ENCODE data around the gene RNLS. TPM values are rescaled to one million over a fixed set of nuclear protein-coding genes. Genes with fewer than 3 reads are reported as not detected.

Gene RNLS
- total RNA-seq, 1 donor from 2014 or later, result 1.7 TPM

- no peaks in the 10 kb centered on the region for H3K9me3 Mint-ChIP-seq (ENCODE audit: unreplicated experiment)
- H3K4me1 Mint-ChIP-seq (ENCODE audit: unreplicated experiment), result peaks cover 13% of the 10 kb centered on the region
- H3K36me3 Mint-ChIP-seq (ENCODE audit: unreplicated experiment), result no peaks in the 10 kb centered on the region
- no peak overlapping the region for H3K4me3 Mint-ChIP-seq (ENCODE audit: unreplicated experiment)
- H3K27ac Mint-ChIP-seq (ENCODE audit: unreplicated experiment), result no peak overlapping the region
- TF ChIP-seq CTCF (IDR thresholded peaks at IDR 0.05), result no peak
- H3K27me3 Mint-ChIP-seq (ENCODE audit: unreplicated experiment), result no peaks in the 10 kb centered on the region
- DNase-seq (ENCODE audit: extremely low spot score, unreplicated experiment), result no peak
These were observed 57.6 kb downstream of the RNLS start for GRCh38 chr10:88525371-88526069.

- H3K4me1 Mint-ChIP-seq (ENCODE audit: unreplicated experiment), result peaks cover 13% of the 10 kb centered on the region
- no peaks in the 10 kb centered on the region for H3K9me3 Mint-ChIP-seq (ENCODE audit: unreplicated experiment)
- H3K27ac Mint-ChIP-seq (ENCODE audit: unreplicated experiment), result no peak overlapping the region
- H3K36me3 Mint-ChIP-seq (ENCODE audit: unreplicated experiment), result no peaks in the 10 kb centered on the region
- no peak for TF ChIP-seq CTCF (IDR thresholded peaks at IDR 0.05)
- H3K27me3 Mint-ChIP-seq (ENCODE audit: unreplicated experiment), result peaks cover 6% of the 10 kb centered on the region
- no peak for DNase-seq (ENCODE audit: extremely low spot score, unreplicated experiment)
- no peak overlapping the region for H3K4me3 Mint-ChIP-seq (ENCODE audit: unreplicated experiment)
These were observed 59.2 kb downstream of the RNLS start for GRCh38 chr10:88523739-88524400.

GRCh38 chr10:88522715-88523114 lies 60.4 kb downstream of the RNLS start:
- no peak overlapping the region for H3K4me3 Mint-ChIP-seq (ENCODE audit: unreplicated experiment)
- TF ChIP-seq CTCF (IDR thresholded peaks at IDR 0.05), result no peak
- no peak overlapping the region for H3K27ac Mint-ChIP-seq (ENCODE audit: unreplicated experiment)
- no peaks in the 10 kb centered on the region for H3K9me3 Mint-ChIP-seq (ENCODE audit: unreplicated experiment)
- no peak for DNase-seq (ENCODE audit: extremely low spot score, unreplicated experiment)
- no peaks in the 10 kb centered on the region for H3K36me3 Mint-ChIP-seq (ENCODE audit: unreplicated experiment)
- peaks cover 8% of the 10 kb centered on the region for H3K27me3 Mint-ChIP-seq (ENCODE audit: unreplicated experiment)
- peaks cover 13% of the 10 kb centered on the region for H3K4me1 Mint-ChIP-seq (ENCODE audit: unreplicated experiment)

- DNase-seq (ENCODE audit: extremely low spot score, unreplicated experiment), result no peak
- Mint-ChIP-seq H3K36me3 (ENCODE audit: unreplicated experiment) (no peaks in the 10 kb centered on the region), H3K27ac (ENCODE audit: unreplicated experiment) (no peak overlapping the region), H3K27me3 (ENCODE audit: unreplicated experiment) (peaks cover 8% of the 10 kb centered on the region), H3K4me1 (ENCODE audit: unreplicated experiment) (peaks cover 13% of the 10 kb centered on the region), H3K4me3 (ENCODE audit: unreplicated experiment) (no peak overlapping the region), H3K9me3 (ENCODE audit: unreplicated experiment) (no peaks in the 10 kb centered on the region)
- TF ChIP-seq CTCF (IDR thresholded peaks at IDR 0.05), result no peak
These were observed 61.3 kb downstream of the RNLS start for GRCh38 chr10:88521791-88522190.

GRCh38 chr10:88515235-88515634 lies 67.9 kb downstream of the RNLS start:
- no peaks in the 10 kb centered on the region for H3K9me3 Mint-ChIP-seq (ENCODE audit: unreplicated experiment)
- TF ChIP-seq CTCF (IDR thresholded peaks at IDR 0.05), result no peak
- H3K4me3 Mint-ChIP-seq (ENCODE audit: unreplicated experiment), result no peak overlapping the region
- H3K4me1 Mint-ChIP-seq (ENCODE audit: unreplicated experiment), result no peaks in the 10 kb centered on the region
- no peak overlapping the region for H3K27ac Mint-ChIP-seq (ENCODE audit: unreplicated experiment)
- H3K27me3 Mint-ChIP-seq (ENCODE audit: unreplicated experiment), result peaks cover 10% of the 10 kb centered on the region
- DNase-seq (ENCODE audit: extremely low spot score, unreplicated experiment), result no peak
- no peaks in the 10 kb centered on the region for H3K36me3 Mint-ChIP-seq (ENCODE audit: unreplicated experiment)

All from osteocyte (in vitro differentiated cells).